Omental fat pad (tissue), 4 donors: ENCODE measurements around the gene OVCH2. TPM values are rescaled to one million over a fixed set of nuclear protein-coding genes. Genes with fewer than 3 reads are reported as not detected.

Experiments
- ATAC-seq: fragments of 150-250 bp; one replicate; pipeline ENCODE4 v1.9.1; 2016; ENCODE audit warnings: mild to moderate bottlenecking, moderate library complexity; ENCODE audit not compliant: low FRiP score
- DNase-seq: peaks from one replicate; pipeline ENCODE4 v3.0.0-alpha.2; 2019; ENCODE audit warnings: low spot score
- total RNA-seq, 4 donors: library from RNA; depleted of rRNA; stranded (reverse); fragments of >200 nt; gene quantifications; one replicate each; pipeline ENCODE4 v1.1.0, GENCODE V29; 2016
- TF ChIP-seq, protein P1 (sequence below), 3 donors: fragments of 450-650 bp; IDR thresholded peaks; one replicate each; pipeline ENCODE4 v1.5.1; 2016 to 2017; ENCODE audit warnings: antibody characterized with exemption in 3 of 3, mild to moderate bottlenecking in 3 of 3, moderate library complexity in 2 of 3

Gene OVCH2
- total RNA-seq, 4 donors from 2014 or later: 0.24 to 0.46 TPM; not detected in 2

DNA sequence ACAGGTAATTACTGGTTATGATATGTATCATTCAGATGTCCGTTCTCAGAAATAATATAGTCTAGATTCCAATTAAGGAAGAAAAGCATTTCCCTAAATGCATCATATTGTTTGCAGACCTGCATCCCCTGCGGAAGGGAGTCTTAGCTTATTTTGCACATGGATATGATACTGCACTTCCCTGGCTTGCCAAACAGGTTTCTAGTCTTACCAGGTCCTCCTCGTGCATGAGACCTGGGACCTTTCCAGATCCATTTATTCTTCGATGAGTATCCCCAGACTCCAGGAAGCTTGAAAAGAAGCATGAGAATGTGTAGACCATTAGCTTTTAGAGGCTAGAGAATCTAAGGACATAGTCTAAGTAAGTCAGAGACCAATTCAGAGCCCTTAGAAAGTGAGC lies 63.5 kb downstream of the OVCH2 start:
- ATAC-seq: no peak

DNA sequence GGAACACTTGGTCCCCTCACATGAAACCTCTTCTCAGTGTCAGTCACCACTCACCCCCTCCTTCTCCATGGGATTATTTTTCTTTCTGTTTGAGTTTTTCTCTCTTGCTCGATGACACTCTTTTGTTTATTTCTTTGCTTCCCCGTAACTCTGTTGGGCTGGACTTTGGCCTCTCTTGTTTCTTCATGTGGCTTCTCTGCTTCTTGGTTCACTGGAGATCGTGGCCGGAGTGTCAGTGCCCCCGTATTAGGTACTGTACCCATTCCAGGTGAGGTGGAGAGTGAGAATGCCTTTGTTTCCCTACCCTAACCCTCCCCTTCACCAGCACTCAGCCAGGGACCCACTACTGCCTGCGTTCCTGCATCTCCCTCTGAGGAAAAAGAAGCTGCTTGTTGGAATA lies 65.5 kb downstream of the OVCH2 start:
- ATAC-seq: no peak
- no peak for DNase-seq
- TF ChIP-seq, protein P1, sequence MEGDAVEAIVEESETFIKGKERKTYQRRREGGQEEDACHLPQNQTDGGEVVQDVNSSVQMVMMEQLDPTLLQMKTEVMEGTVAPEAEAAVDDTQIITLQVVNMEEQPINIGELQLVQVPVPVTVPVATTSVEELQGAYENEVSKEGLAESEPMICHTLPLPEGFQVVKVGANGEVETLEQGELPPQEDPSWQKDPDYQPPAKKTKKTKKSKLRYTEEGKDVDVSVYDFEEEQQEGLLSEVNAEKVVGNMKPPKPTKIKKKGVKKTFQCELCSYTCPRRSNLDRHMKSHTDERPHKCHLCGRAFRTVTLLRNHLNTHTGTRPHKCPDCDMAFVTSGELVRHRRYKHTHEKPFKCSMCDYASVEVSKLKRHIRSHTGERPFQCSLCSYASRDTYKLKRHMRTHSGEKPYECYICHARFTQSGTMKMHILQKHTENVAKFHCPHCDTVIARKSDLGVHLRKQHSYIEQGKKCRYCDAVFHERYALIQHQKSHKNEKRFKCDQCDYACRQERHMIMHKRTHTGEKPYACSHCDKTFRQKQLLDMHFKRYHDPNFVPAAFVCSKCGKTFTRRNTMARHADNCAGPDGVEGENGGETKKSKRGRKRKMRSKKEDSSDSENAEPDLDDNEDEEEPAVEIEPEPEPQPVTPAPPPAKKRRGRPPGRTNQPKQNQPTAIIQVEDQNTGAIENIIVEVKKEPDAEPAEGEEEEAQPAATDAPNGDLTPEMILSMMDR (IDR thresholded peaks at IDR 0.05): no peak

More for the DNA sequence above, 63.5 kb downstream of the OVCH2 start:
- DNase-seq: no peak
- TF ChIP-seq, protein P1 (IDR thresholded peaks at IDR 0.05): no peak

DNA sequence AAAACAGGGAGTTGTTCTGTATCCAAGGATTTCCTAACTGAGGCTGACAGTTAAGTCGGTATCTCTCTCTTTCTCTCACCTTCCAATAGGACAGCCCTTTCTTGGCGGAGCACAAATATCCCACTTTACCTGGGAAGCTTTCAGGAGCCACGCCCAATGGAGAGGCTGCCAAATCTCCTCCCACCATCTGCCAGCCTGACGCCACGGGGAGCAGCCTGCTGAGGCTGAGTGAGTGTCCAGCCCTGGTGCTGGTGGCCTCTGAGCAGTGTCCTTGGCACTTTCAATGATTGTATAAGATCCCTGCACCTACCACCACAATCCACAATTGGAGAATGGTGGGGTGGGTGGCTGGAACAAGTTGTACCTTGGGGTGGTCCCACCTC lies 66.6 kb downstream of the OVCH2 start:
- ATAC-seq (no peak), DNase-seq (no peak)
- TF ChIP-seq, protein P1 (IDR thresholded peaks at IDR 0.05): no peak

Other genes with a start within 250 kb of the OVCH2 start
- 10 to 100 TPM in 2 of 4 donors, 1 to 10 TPM in 2; 6.5 to 40.7 (median 13.4) TPM for gene OLFML1, start 221.0 kb downstream of the OVCH2 start, total RNA-seq
- 10 to 100 TPM; 16.3 to 47.8 (median 24.2) TPM for gene PPFIBP2, start 192.5 kb downstream of the OVCH2 start, total RNA-seq
- 10 to 100 TPM in 2 of 4 donors, 1 to 10 TPM in 2; 6.0 to 11.6 (median 8.7) TPM for gene CYB5R2, start 33.0 kb downstream of the OVCH2 start, total RNA-seq
- under 1 TPM in 1 of 4 donors, not detected in 3; 0.84 TPM for gene OR5P2, start 90.5 kb upstream of the OVCH2 start, total RNA-seq
- 1 to 10 TPM in 1 of 4 donors, not detected in 3; 1.3 TPM for gene OR5P3, start 124.4 kb upstream of the OVCH2 start, total RNA-seq
- gene OR10A6, start 224.8 kb upstream of the OVCH2 start, total RNA-seq: not detected
- gene OR10A3, start 235.2 kb upstream of the OVCH2 start, total RNA-seq: not detected